HepG2 (cell line): ENCODE data around the gene TTC31. TPM values are rescaled to one million over a fixed set of nuclear protein-coding genes. Genes with fewer than 3 reads are reported as not detected.

Experiments used
- ATAC-seq: fragments of 200-7000 bp; cut with Tn5 transposase; 3 replicates; pipeline ENCODE4 v1.9.1; 2020; ENCODE audit warnings: mild to moderate bottlenecking, moderate library complexity
- BruUV-seq: library from RNA; stranded (reverse); fragments of 400-500 nt; replicated peaks from 2 replicates; lab custom pipeline; 2021; lab: Mats Ljungman, UMichigan
- CTCF ChIA-PET: fragments of 300-600 bp; formaldehyde crosslinking; extraction: SDS; loops from one replicate; lab custom pipeline; 2021; ENCODE audit warnings: low total read pairs, inconsistent platforms, low intra/inter-chr PET ratio; lab: Yijun Ruan, JAX
- POLR2A ChIA-PET: fragments of 350-600 bp; sonication (Branson Sonifier 250); formaldehyde crosslinking; loops from one replicate; lab custom pipeline; 2020; ENCODE audit warnings: antibody characterized with exemption, inconsistent platforms; lab: Yijun Ruan, JAX
- DNase-seq: peaks from one replicate; pipeline ENCODE4 v3.0.0-alpha.2; 2015; ENCODE audit warnings: low spot score
- FAIRE-seq: peaks from 3 replicates; lab custom pipeline; 2011; peaks lifted over from hg19 to GRCh38; lab: Jason Lieb, UNC
- H2AFZ ChIP-seq: one replicate; pipeline ENCODE4 v1.6.1; 2011; ENCODE audit warnings: low read length, inconsistent platforms
- H3K27ac ChIP-seq: fragments of 300-600 bp; 3 replicates; pipeline ENCODE4 v1.8.0; 2011; ENCODE audit warnings: mixed run types, mild to moderate bottlenecking, mixed read lengths, low read length, inconsistent platforms; ENCODE audit not compliant: insufficient read depth; ENCODE audit errors: extremely low read length
- H3K27me3 ChIP-seq, 2 experiments: fragments of 200-600 bp in 1 of 2; 2 replicates in 1 of 2; 3 replicates in 1 of 2; pipeline versions ENCODE4 v1.6.0 to v1.8.0; 2011; ENCODE audit warnings: low read length in 2 of 2, mild to moderate bottlenecking in 2 of 2, moderate library complexity in 2 of 2, inconsistent platforms in 1 of 2; ENCODE audit not compliant: insufficient read depth in 2 of 2, control insufficient read depth in 1 of 2
- H3K36me3 ChIP-seq, 2 experiments: fragments of 200-600 bp in 1 of 2; replicated peaks in 1 of 2; 2 replicates in 1 of 2; 3 replicates in 1 of 2; pipeline versions ENCODE4 v1.5.1 to v1.8.0; 2011; ENCODE audit warnings: low read length in 2 of 2, inconsistent platforms in 1 of 2; ENCODE audit not compliant: insufficient read depth in 2 of 2, control insufficient read depth in 1 of 2
- H3K4me1 ChIP-seq: 2 replicates; pipeline ENCODE4 v1.5.1; 2012; ENCODE audit warnings: low read length, inconsistent platforms; ENCODE audit not compliant: insufficient read depth
- H3K4me2 ChIP-seq: 2 replicates; pipeline ENCODE4 v1.6.0; 2011; ENCODE audit warnings: low read depth, low read length, inconsistent platforms
- H3K4me3 ChIP-seq, 3 experiments: fragments of 200-600 bp in 1 of 3; sonication (generic), shearing (Covaris generic) in 1 of 3; replicated peaks in 1 of 3; 2 replicates each; pipeline ENCODE4 v1.5.1; 2011 to 2016; ENCODE audit warnings: low read length in 3 of 3, inconsistent platforms in 2 of 3, low read depth in 2 of 3, mild to moderate bottlenecking in 2 of 3, control low read depth in 1 of 3, mixed read lengths in 1 of 3; ENCODE audit not compliant: insufficient read depth in 1 of 3
- H3K79me2 ChIP-seq: one replicate; pipeline ENCODE4 v1.6.1; 2011; ENCODE audit warnings: low read length, inconsistent platforms; ENCODE audit not compliant: insufficient read depth
- H3K9ac ChIP-seq: 2 replicates; pipeline ENCODE4 v1.6.0; 2011; ENCODE audit warnings: mild to moderate bottlenecking, low read depth, low read length, inconsistent platforms; ENCODE audit not compliant: insufficient read depth
- H3K9me3 ChIP-seq: 2 replicates; pipeline ENCODE4 v1.5.1; 2012; ENCODE audit warnings: mild to moderate bottlenecking, low read length
- H4K20me1 ChIP-seq: 2 replicates; pipeline ENCODE4 v1.6.0; 2011; ENCODE audit warnings: inconsistent platforms, mild to moderate bottlenecking, low read length, moderate library complexity; ENCODE audit not compliant: insufficient read depth
- CC2D1A ChIP-seq: sonication (generic); formaldehyde crosslinking; IDR thresholded peaks from 2 replicates; pipeline ENCODE4 v1.8.1; 2023; ENCODE audit warnings: mild to moderate bottlenecking, missing genetic modification reagents
- CHD4 ChIP-seq: fragments of 200-600 bp; sonication (generic); IDR thresholded peaks from 2 replicates; pipeline ENCODE4 v1.7.0; 2017; ENCODE audit warnings: mild to moderate bottlenecking, low read length, borderline replicate concordance
- EP300 ChIP-seq, 3 experiments: sonication (generic) in 1 of 3; formaldehyde crosslinking in 1 of 3; IDR thresholded peaks; 2 replicates each; pipeline versions ENCODE4 v1.5.1 to v1.6.1; 2011 to 2020; ENCODE audit warnings: low read depth in 2 of 3, low read length in 2 of 3, borderline replicate concordance in 1 of 3, improper control_type of control experiment in 1 of 3, mild to moderate bottlenecking in 1 of 3, missing genetic modification reagents in 1 of 3, moderate library complexity in 1 of 3
- KLF12 ChIP-seq: sonication (generic); formaldehyde crosslinking; IDR thresholded peaks from 2 replicates; pipeline ENCODE4 v1.4.0; 2020; ENCODE audit warnings: missing genetic modification reagents, borderline replicate concordance
- MAFG ChIP-seq: sonication (generic); formaldehyde crosslinking; IDR thresholded peaks from 2 replicates; pipeline ENCODE4 v1.5.1; 2020; ENCODE audit warnings: mild to moderate bottlenecking, missing genetic modification reagents
- MIER3 ChIP-seq: IDR thresholded peaks from 2 replicates; pipeline ENCODE4 v1.6.1; 2016; ENCODE audit warnings: missing compliant biosample characterization, borderline replicate concordance
- MIXL1 ChIP-seq: IDR thresholded peaks from 2 replicates; pipeline ENCODE4 v1.6.1; 2016
- RBFOX2 ChIP-seq: fragments of 200-400 bp; formaldehyde crosslinking; IDR thresholded peaks from 2 replicates; pipeline ENCODE4 v1.6.1; 2017; ENCODE audit warnings: low read depth, mild to moderate bottlenecking, low read length
- SMAD1 ChIP-seq: sonication (generic); formaldehyde crosslinking; IDR thresholded peaks from 2 replicates; pipeline ENCODE4 v1.4.0; 2020; ENCODE audit warnings: missing genetic modification reagents, low read depth, mild to moderate bottlenecking, borderline replicate concordance
- SMARCC2 ChIP-seq: fragments of 450-650 bp; IDR thresholded peaks from 2 replicates; pipeline ENCODE4 v1.6.1; 2017; ENCODE audit warnings: antibody characterized with exemption, mild to moderate bottlenecking
- SRSF4 ChIP-seq: fragments of 200-400 bp; formaldehyde crosslinking; IDR thresholded peaks from one replicate; pipeline ENCODE4 v1.6.1; 2018; ENCODE audit warnings: mild to moderate bottlenecking, low read depth, low read length, moderate library complexity; ENCODE audit not compliant: poor library complexity, severe bottlenecking
- WIZ ChIP-seq: sonication (generic); formaldehyde crosslinking; IDR thresholded peaks from 2 replicates; pipeline ENCODE4 v1.5.1; 2020; ENCODE audit warnings: mild to moderate bottlenecking, missing genetic modification reagents
- ZBTB4 ChIP-seq: sonication (generic); formaldehyde crosslinking; IDR thresholded peaks from 2 replicates; pipeline ENCODE4 v1.4.0; 2020; ENCODE audit warnings: missing genetic modification reagents, mild to moderate bottlenecking, borderline replicate concordance
- ZFP62 ChIP-seq: sonication (generic); formaldehyde crosslinking; IDR thresholded peaks from 2 replicates; pipeline ENCODE4 v1.4.0; 2020; ENCODE audit warnings: missing genetic modification reagents
- ZNF225 ChIP-seq: sonication (generic); formaldehyde crosslinking; IDR thresholded peaks from 2 replicates; pipeline ENCODE4 v1.4.0; 2020; ENCODE audit warnings: mild to moderate bottlenecking, missing genetic modification reagents
- ZNF326 ChIP-seq: sonication (generic); formaldehyde crosslinking; IDR thresholded peaks from 2 replicates; pipeline ENCODE4 v1.4.0; 2020; ENCODE audit warnings: missing genetic modification reagents, borderline replicate concordance
- ZNF572 ChIP-seq: sonication (generic); formaldehyde crosslinking; IDR thresholded peaks from 2 replicates; pipeline ENCODE4 v1.5.1; 2020; ENCODE audit warnings: mild to moderate bottlenecking, missing genetic modification reagents
- ZNF580 ChIP-seq: IDR thresholded peaks from 2 replicates; pipeline ENCODE4 v1.6.1; 2016; ENCODE audit warnings: low read depth, borderline replicate concordance
- ZNF720 ChIP-seq: sonication (generic); formaldehyde crosslinking; IDR thresholded peaks from 2 replicates; pipeline ENCODE4 v1.4.0; 2020; ENCODE audit warnings: missing genetic modification reagents
- ZNF746 ChIP-seq: sonication (generic); formaldehyde crosslinking; IDR thresholded peaks from 2 replicates; pipeline ENCODE4 v1.8.0; 2022; ENCODE audit warnings: mild to moderate bottlenecking, missing genetic modification reagents
- ZNF766 ChIP-seq: sonication (generic); formaldehyde crosslinking; IDR thresholded peaks from 2 replicates; pipeline ENCODE4 v1.5.0; 2020; ENCODE audit warnings: missing genetic modification reagents, borderline replicate concordance
- ZNF816 ChIP-seq: sonication (generic); formaldehyde crosslinking; IDR thresholded peaks from 2 replicates; pipeline ENCODE4 v1.8.0; 2022; ENCODE audit warnings: missing genetic modification reagents, mild to moderate bottlenecking, borderline replicate concordance
- WGBS: methylation state at CpG from one replicate; pipeline ENCODE4 v1.1.6; 2017; ENCODE audit warnings: low lambda C conversion rate; 5-methylcytosine and 5-hydroxymethylcytosine counted together
- in situ Hi-C: cut with HindIII; loops from 2 replicates; pipeline ENCODE4 v1.10.0; 2017; ENCODE audit warnings: low pct_unique_long_range_greater_than_20kb; ENCODE audit not compliant: extremely low pct_ligation_motif_present
- intact Hi-C: fragments of 100-400 bp; cut with micrococcal nuclease; formaldehyde crosslinking; loops from one replicate; pipeline ENCODE4 v1.10.0; 2022; ENCODE audit not compliant: unreplicated experiment
- polyA plus RNA-seq, 8 experiments: library from polyadenylated mRNA; depleted of rRNA in 3 of 8; stranded (reverse) in 7 of 8; unstranded in 1 of 8; fragments of >200 nt; fragmentation: Illumina TruSeq in 4 of 8; extraction: Trizol in 4 of 8; gene quantifications; 2 replicates each; pipeline versions ENCODE4 v1.2.1 to v1.2.3, GENCODE V29; 2011 to 2016; ENCODE audit warnings: low read depth in 4 of 8, missing spikeins in 1 of 8, mixed read lengths in 1 of 8; ENCODE audit not compliant: insufficient read depth in 1 of 8
- total RNA-seq, 5 experiments: library from RNA; depleted of rRNA; stranded (reverse); fragments of >200 nt; fragmentation: Illumina TruSeq; extraction: Trizol; gene quantifications; 2 replicates each; pipeline ENCODE4 v1.2.3, GENCODE V29; 2016; ENCODE audit warnings: low read depth in 1 of 5

The TTC31 gene
- total and polyA plus RNA-seq, 2 of the 13 experiments (the other 11 are each of a cell fraction or from before 2014, with no cell fraction given), result 28.3 to 39.5 TPM

DNA sequence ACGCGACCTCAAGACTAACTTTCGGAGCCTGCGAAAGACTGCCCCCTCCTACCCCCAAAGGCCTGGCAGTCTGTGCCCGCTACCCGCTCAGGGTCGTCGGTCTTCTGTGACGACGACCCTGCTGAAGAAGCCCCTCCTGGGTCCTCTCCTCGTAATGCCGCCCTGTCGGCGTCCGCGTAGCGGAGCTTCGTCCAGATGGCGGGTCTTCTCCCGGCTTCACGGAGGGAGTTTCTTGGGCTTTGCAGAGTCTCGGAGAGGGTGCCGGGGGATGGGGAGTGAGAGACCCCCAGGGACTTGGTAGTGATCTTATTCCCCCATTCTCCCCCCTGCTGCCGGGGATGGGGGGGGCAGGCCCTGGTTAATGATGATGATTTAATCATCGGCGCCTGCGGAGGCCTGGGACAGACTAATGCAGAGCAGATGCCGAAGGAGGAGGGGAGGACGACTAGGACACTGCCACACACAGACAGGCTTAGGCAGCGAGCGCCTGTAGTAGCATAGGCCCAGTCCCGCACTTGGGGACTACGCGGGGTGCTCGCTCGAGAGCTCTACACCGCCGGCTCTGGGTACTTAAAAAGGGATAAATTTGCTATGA, 25.1 kb downstream of the TTC31 start (continued):
- TF ChIP-seq ZBTB4 (no peak), ZNF720 (no peak), SRSF4 (no peak), ZNF580 (no peak), ZNF225 (no peak; the same call in 1 of the 2 replicates), CC2D1A (no peak), ZNF766 (CRISPR knock-in tag) (no peak), RBFOX2 (no peak)
- TF ChIP-seq, all 625 proteins: peak for 58

GRCh38 chr2:74510272-74510671, 27.4 kb downstream of the TTC31 start:
- DNase-seq (no peak), FAIRE-seq (no peak), ATAC-seq (no peak)
- H4K20me1 ChIP-seq, result no peaks in the 10 kb centered on the region
- H3K36me3 ChIP-seq, result no peaks in the 10 kb centered on the region; a peak in 4 of 5 replicates
- no peak overlapping the region for H3K9ac ChIP-seq
- H3K4me1 ChIP-seq, result peaks cover 71% of the 10 kb centered on the region
- H3K27me3 ChIP-seq, result no peaks in the 10 kb centered on the region; a peak in 1 of 5 replicates
- TF ChIP-seq ZNF326 (CRISPR knock-in tag) (no peak), SMAD1 (CRISPR knock-in tag) (no peak), ZFP62 (CRISPR knock-in tag) (no peak), SMARCC2 (no peak), CHD4 (no peak), MAFG (CRISPR knock-in tag) (no peak), WIZ (CRISPR knock-in tag) (no peak), ZNF816 (no peak), EP300 (IDR thresholded peaks at IDR 0.05; ENCODE audit: low read depth in 2 of 2, low read length in 2 of 2) (no peak), EP300 (CRISPR knock-in tag; IDR thresholded peaks at IDR 0.05; ENCODE audit: borderline replicate concordance) (no peak), ZNF572 (no peak), MIER3 (no peak), ZNF746 (no peak), MIXL1 (CRISPR knock-in tag) (no peak), KLF12 (CRISPR knock-in tag) (no peak)
- in situ Hi-C loops, result no loop called here
- CTCF ChIA-PET, result no interaction called here
- H3K79me2 ChIP-seq, result peaks cover 16% of the 10 kb centered on the region
- no peaks in the 10 kb centered on the region for H3K9me3 ChIP-seq
- no peak overlapping the region for H3K4me2 ChIP-seq
- BruUV-seq, result no TSS peak
- H3K27ac ChIP-seq, result no peak overlapping the region
- no peak overlapping the region for H2AFZ ChIP-seq
- intact Hi-C loops, result no loop called here
- no peak overlapping the region for H3K4me3 ChIP-seq
- WGBS, result 88% methylated on average over 4 of the region's 4 CpGs
- POLR2A ChIA-PET, result interaction anchor here (0.8 to 16.5 kb wide), 9 partner anchors 8 to 311 kb away, joined by 3 to 795 read pairs (median 5); partner anchors contain the start of genes AUP1, CCDC142, DQX1 and HTRA2
